Stimulated activated CD4-positive, alpha-beta T cell treated with anti-CD3 and anti-CD28 coated beads, Interleukin-15, amount 100 ng/mL, for 24 hours (primary cell): ENCODE results near the gene CKAP5.

Experiments used
- DNase-seq: peaks from one replicate; pipeline ENCODE4 v3.0.0-alpha.2; 2020

Gene CKAP5

DNA sequence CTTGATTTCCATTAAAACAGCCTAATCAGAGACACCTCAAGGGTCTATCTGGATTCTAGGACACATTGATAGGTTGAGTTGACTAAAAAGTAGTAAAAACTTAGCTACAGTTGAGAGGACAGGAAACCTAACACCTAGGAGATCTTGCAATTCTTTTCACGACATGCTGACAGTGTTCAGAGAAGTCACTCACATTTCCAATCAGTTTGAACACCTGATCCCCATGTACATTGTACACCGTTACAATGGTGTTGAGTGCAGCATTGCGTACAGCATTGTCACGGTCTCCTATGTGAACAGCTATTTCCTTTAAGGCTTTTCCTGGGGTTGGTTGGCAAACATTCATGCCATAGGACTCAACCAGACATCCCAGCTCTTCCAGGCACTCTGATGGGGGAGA, 84.3 kb downstream of the CKAP5 start:
- no peak for DNase-seq

DNA sequence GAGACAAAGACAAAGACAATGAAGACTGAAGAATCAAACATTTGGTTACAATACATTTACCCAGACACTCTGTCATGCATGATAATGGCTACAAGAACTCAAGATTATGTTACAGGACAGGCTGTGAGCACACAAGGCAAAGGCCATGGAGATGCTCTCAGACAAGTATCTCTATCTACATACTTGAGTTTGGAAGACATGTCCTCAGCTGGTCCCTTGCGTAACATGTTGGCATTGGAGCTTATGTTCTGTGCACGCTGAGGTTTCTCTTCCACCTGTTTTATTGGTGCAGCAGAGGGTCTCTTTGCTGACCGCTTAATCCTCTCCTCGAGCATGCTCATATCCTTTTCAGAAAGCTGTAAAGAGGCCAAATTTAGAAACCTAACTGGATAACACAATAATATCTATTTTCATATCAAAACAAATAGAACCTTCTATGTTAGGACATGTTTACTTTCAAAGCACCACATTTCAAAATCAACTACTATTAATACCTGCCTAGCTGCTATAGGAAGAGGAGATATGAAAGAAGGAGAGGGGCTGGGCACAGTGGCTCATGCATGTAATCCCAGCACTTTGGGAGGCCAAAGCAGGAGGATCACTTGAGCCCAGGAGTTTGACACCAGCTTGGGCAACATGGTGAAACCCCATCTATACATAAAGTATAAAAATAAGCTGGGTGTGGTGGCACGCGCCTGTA, 85.5 kb downstream of the CKAP5 start:
- no peak for DNase-seq

DNA sequence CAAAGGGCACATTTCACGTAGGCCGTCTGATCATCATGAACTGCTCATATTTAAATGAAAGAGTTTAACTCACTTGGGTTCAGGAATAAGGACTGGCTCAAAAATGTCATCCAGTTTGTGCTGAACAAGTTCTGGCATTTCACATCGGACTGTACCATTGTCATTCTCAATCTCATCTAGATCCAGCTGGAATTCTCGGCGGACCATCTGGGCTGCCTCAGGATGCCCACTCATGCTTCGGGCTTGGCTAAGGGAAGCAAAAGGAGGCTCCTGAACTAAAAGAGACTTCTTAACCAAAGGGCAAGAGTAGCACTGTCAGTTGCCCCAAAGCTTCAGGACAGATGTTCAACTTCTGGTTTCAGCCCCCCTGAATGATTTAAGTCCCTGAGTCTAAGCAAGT, 86.9 kb downstream of the CKAP5 start:
- no peak for DNase-seq

DNA sequence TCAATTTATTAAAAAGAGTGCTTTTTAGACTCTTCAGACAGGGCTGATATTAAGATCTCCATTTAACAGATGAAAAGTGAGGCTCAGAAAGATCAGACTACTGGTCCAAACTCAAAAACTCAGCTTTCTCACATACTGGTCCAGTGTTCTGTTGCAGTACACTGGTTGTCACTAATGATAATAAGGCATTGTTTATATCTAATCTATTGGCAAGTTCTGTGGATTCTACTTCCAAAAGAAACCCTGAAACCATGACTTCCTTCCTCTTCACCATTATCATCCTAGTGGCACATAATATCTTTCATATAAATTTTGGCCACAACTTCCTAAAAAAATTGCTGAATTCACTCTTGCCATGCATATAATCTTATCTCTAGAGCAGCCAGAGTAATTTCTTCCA, 90.1 kb downstream of the CKAP5 start:
- DNase-seq, result no peak

DNA sequence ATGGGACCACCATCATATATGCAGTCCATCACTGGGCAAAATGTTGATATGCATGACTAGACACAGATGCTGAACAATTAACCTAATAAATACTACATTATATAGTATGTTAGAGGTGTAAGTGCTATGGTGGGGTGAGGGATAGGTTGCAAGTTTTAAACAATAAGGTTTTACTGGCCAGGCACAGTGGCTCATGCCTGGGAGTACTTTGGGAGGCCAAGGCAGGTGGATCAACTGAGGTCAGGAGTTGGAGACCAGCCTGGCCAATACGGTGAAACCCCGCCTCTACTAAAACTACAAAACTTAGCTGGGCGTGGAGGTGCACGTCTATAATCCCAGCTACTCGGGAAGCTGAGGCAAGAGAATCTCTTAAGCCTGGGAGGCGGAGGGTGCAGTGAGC, 98.9 kb downstream of the CKAP5 start:
- no peak for DNase-seq

DNA sequence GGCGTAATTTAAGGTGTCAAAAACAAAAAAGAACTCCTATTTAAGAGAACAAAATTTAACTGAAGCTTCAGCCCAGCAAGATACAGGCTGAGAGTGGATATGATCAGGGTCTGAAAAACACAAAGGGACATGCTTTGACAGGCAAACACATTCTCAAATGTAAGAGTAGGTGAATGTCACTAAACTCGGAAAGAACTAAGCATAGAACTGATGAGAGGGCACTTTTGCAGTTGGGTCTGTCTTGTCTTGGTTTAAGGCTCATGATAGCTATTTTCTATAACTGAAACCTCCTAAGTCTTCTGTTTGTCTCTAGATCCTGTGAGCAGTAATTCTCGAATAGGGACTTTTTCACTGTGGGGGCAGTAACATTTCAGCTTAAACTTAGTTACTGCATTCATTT, 100.1 kb downstream of the CKAP5 start:
- DNase-seq, result no peak

DNA sequence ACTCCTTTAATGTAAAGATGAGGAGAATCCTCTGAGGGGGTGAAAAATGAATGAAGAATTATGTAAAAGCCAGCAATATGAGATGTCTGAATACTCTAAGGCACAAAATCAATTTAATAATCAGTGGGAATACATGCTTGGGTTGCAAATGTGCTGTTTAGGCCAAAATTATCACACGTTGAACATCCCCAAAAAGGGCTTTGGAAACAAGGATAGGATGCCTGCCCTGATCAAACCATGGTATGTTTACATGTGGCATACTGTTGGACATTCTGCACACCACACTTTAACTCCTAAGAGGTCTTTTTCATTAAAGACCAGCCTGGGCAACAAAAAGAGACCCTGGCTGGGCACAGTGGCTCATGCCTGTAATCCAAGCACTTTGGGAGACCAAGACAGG, 100.8 kb downstream of the CKAP5 start:
- DNase-seq, result no peak

DNA sequence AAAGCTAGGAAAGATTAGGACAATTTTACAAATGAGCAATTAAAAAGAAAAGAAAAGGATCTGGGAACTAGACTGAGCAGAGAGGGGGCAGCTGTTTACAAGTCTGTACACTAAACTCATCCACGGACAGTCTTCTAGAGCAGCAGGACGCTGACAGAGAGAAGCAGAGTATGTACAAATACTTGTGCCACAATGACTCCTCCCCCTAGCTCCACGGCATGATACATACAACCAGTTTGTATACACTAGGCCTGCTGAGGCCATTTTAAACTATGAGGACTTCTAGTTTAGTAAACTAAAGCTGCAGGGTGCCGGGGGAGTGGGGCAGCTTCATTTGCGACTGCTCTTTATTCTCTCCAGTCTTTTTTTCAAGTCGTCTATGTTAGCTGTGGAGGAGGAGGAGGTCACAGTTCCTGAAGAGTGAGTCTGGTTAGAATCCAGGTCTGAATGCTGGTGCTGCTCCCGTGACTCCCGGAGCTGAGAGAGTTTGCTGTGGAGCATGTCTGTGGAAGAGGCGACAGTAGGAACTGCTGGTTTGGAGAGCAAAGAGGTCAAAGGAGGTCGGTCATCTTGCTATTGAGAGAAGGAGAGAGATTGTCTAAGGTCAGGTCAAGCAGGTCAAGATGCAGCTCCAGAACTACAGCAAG, 102.3 kb downstream of the CKAP5 start:
- DNase-seq, result no peak

DNA sequence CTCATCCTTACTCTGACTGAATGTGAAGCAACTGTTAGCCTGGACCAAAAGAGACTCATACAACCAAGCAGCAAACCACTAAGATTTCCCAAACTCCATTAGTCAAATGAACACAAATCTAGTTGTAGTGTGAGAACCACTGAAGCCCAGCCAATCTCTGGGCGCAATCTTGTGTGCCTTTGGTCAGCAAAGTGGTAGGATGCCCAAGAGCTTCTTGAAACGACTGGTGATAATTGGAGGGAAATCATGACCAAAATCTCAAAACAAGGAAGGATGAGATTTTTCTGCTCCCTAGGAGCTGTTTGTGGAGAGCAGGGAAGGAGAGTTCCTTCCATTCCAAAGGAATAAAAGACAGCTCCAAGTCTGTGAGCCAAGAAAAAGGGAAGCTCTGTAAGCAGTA, 103.0 kb downstream of the CKAP5 start:
- no peak for DNase-seq

DNA sequence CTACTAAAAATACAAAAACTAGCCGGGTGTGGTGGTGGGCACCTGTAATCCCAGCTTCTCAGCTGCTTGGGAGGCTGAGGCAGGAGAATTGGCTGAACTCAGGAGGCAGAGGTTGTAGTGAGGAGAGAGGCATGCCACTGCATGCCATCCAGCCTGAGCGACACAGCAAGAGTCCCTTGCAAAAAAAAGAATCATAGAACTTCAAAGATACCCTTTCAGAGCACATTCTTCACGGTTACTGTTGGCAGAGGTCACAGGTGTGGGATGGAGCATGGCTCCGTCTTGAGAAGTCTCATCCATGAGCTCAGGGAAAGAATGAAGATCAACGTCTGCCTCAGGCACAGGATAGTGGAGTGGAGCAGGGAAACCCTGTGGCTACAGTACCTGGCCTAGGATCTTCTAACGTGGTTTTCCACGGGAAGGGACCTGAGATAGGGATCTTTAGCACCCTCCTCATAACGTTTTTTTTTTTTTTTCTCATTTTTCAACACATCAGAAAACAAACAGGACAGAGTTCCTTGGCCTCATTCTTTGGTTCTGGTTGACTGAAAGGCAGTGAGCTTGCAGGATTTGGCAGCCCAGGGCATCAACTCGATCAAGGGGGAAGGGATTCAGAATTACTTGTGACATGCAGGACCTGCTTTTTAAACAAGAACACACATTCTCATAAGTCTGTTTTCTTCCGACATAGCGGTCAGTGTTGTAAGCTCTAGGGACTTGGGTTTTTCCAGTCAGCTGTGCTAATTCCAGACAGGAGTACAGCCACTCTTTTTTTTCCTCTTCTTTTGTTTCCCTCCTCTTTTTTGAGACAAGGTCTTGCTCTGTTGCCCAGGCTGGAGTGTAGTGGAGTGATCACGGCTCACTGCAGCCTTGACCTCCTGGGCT, 104.2 kb downstream of the CKAP5 start:
- no peak for DNase-seq

DNA sequence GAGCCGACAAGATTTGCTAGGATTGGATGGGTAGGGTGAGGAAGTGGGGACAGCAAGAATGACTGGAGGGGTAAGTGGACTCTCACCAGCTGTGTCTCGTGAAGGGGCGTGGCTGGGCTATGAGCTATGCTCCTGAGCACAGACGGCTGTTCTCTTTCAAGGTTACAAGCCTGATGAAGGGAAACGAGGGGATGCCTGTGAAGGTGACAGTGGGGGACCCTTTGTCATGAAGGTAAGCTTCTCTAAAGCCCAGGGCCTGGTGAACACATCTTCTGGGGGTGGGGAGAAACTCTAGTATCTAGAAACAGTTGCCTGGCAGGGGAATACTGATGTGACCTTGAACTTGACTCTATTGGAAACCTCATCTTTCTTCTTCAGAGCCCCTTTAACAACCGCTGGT, 107.2 kb downstream of the CKAP5 start:
- no peak for DNase-seq

DNA sequence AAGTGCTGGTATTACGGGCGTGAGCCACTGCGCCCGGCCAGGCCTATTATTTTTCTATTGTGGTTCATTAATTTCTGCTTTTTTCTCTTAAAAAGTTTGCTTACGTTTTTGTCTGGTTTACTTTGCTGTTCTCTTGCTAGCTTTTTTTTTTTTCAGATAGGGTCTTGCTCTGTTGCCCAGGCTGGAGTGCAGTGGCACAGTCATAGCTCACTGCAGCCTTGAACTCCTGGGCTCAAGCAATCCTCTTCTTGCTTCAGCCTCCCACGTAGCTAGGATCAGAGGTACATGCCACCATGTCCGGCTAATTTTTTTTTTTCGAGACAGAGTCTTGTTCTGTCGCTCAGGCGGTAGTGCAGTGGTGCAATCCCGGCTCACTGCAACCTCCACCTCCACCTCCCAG, 108.4 kb downstream of the CKAP5 start:
- DNase-seq, result no peak

DNA sequence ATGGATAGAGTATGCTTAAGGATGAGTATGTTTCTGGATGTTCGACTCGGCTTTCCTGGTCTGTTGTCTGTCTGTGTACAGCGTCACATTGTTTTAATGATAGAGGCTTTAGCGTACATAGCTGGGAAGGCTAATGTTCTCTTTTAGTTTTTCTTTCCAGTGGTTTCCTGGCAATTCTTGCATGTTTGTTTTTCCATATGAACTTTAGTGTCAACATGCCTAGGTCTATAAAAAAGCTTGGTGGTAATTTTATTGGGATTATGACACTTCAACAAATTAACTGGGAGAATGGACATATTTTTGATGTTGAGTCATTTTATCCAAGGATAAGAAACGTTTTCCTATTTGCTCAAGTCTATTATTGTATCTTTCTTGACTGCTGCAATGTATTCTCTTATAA, 109.5 kb downstream of the CKAP5 start:
- DNase-seq, result no peak

DNA sequence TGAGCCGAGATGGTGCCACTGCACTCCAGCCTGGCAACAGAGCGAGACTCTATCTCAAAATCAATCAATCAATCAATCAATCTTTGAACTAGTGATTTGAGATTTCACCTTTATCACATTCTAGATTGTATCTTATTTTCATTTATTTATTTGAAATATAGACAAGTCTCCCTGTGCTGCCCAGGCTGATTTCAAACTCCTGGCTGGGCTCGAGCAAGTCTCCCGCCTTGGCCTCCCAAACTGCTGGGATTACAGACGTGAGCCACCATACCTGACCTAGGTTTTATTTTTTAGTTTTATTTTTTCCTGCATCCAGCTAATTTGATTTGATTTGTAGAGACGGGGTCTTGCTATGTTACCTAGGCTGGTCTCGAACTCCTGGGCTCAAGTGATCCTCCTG, 109.9 kb downstream of the CKAP5 start:
- DNase-seq, result no peak

DNA sequence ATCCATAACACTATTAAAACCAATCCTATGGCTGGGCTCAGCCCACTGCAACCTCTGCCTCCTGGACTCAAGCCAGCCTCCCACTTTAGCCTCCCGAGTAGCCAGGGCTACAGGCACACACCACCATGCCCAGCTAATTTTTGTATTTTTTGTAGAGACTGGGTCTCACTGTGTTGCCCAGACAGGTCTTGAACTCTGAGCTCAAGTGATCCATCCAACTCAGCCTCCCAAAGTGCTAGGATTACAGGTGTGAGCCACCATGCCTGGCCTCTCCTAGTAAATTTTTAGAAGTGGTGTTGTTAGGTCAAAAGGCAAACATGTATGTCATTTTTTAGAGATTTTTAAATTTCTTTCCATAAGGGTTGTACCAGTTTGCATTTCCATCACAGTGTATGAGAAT, 112.8 kb downstream of the CKAP5 start:
- no peak for DNase-seq

DNA sequence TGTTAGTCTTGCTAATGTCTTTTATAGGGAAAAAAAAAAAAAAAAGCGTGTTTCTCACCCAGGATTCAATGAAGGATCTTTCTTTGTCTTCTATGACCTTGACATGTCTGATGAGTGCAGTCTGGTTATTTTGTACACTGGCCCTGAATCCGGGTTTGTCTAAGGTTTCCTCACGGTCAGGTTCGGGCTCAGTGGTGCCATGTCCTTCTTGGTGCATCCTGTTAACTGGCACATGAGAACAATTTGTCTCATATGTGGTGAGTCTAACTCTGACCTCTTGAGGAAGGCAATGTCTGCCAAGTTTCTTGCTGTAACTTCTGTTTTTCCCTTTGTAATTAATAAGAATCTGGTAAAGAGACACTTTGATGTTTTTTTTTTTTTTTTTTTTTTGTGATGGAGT, 114.5 kb downstream of the CKAP5 start:
- DNase-seq, result no peak

DNA sequence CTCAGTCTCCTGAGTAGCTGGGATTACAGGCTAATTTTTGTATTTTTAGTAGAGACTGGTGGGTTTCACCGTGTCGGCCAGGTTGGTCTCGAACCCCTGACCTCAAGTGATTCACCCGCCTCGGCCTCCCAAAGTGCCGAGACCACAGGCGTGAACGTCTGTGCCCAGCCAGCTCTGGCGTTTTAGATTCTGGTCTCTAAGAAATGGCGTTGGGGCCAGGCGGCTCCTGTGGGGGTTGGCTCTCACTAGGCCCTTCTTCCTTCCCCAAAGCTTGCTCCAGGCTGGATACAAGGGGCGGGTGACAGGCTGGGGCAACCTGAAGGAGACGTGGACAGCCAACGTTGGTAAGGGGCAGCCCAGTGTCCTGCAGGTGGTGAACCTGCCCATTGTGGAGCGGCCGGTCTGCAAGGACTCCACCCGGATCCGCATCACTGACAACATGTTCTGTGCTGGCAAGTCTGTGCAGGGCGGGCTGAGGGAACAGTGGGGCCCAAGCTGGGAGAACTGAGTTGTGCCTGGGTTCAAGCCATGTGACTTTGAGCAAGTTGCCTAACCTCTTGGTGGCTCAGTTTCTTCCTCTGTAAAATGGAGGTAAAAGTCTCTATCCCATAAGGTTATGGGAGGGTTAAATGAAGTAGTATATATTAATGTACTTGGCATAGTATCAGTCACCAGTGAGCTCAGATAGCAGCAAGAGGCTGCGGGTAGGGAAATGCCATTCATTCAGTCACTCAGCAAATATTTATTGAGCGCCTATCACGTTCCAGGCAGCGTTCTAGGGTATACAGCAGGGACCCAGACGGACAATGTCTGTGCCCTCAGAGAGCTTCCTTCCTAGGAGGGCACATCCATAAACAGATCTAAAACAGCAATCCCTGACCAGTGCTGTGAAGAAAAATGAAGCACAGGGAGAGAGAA, 116.7 kb downstream of the CKAP5 start:
- no peak for DNase-seq

DNA sequence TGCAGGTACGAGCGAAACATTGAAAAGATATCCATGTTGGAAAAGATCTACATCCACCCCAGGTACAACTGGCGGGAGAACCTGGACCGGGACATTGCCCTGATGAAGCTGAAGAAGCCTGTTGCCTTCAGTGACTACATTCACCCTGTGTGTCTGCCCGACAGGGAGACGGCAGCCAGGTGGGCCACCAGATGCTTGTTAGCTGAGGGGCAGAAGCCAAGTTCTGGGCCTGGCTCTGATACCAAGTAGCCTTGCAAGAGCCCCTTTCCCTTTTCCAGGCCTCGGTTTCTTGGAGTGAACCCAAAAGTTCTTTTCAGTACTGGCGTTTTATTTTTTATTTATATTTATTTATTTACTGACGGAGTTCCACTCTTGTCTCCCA, 117.4 kb downstream of the CKAP5 start:
- no peak for DNase-seq

DNA sequence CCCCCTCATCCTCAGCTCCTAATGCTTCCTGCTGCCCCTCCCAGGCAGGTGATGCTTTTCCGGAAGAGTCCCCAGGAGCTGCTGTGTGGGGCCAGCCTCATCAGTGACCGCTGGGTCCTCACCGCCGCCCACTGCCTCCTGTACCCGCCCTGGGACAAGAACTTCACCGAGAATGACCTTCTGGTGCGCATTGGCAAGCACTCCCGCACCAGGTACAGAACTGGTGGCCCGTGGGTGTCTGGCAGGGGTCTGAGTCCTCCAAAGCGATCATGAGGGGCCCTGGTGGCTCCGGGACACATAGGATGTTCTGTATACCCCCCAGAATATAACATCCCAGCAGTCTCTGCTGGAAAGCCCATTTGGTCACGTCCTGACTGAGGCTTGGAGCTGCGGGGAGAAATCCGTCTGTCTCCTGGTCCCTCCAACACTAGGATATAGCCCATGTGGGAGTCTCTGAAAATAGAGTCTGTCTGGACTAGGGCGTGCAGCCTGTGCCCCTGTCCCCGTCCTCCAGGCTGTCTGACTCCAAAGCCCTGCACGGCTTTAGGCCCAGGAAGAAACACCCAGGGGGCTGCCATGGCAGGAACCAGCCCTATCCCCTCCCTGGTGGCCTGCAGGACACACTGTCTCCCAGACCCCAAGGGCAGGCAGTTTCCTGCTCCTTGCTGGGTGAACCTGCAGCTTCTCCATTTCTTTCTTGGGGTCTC, 118.0 kb downstream of the CKAP5 start:
- DNase-seq, result no peak

DNA sequence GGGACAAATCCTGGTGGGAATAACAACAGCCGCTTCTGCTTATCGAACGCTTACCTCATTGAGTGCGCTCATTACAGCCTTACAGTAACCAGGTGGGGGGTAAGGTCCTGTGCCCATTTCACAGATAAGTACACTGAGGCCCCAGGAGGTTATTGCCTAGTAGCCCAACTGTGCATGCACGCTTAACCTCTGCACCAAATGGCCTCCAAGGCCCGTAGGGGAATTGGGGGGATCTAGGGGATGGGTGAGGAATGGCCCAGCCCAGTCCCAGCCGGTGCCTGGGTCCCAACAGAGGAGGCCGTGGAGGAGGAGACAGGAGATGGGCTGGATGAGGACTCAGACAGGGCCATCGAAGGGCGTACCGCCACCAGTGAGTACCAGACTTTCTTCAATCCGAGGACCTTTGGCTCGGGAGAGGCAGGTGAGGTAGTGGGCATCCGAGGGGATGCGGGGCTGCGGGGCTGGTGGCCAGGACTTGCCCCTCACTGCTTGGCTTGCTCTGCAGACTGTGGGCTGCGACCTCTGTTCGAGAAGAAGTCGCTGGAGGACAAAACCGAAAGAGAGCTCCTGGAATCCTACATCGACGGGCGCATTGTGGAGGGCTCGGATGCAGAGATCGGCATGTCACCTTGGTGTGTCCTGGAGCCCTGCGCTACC, 119.7 kb downstream of the CKAP5 start:
- no peak for DNase-seq

DNA sequence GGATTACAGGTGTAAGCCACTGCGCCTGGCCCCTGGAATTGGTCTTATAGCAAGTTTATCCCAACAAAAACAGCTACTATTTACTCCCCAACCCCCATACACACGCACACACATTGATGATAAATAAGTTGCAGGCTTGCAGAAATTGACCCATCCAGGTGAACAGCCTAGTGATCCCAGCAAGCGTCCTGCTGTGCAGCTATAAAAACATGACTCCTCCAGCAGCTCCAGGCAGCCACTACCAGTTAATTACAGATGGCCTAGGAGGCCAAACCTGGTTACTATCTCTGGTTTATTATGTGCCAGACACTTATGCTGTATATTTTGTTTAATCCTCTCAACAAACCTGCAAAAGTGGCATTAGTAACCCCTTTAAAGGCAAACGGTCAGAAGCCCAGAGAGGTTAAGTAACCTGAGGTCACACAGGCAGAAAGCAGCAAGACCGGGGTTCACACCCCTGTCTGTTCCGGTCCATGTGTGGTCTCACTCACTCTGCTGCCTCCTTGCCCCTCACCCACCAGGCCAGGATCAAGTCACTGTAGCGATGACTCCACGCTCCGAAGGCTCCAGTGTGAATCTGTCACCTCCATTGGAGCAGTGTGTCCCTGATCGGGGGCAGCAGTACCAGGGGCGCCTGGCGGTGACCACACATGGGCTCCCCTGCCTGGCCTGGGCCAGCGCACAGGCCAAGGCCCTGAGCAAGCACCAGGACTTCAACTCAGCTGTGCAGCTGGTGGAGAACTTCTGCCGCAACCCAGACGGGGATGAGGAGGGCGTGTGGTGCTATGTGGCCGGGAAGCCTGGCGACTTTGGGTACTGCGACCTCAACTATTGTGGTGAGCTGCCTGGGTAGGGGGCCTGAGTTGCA, 120.5 kb downstream of the CKAP5 start:
- DNase-seq, result no peak
